ENCODE results near the gene CDK14. TPM values are rescaled to one million over a fixed set of nuclear protein-coding genes. Genes with fewer than 3 reads are reported as not detected.

The CDK14 gene
- total RNA-seq, 4 donors from 2014 or later: 3.3 to 61.6 (median 38.7) TPM

- Histone ChIP-seq H3K4me3 (no peak overlapping the region), H3K4me1 (peaks cover 0 to 5% of the 10 kb centered on the region in 2 donors), H3K9me3 (no peaks in the 10 kb centered on the region), H3K27me3 (no peaks in the 10 kb centered on the region), H3K36me3 (no peaks in the 10 kb centered on the region), H3K27ac (no peak overlapping the region)
- DNase-seq: no peak
- TF ChIP-seq CTCF (IDR thresholded peaks at IDR 0.05) (no peak), POLR2A (IDR thresholded peaks at IDR 0.05) (no peak)
- intact Hi-C loops (cut with DNase I; ENCODE audit: low total_unique reads): no loop called here
Observed at GRCh38 chr7:90655566-90655965, 59.4 kb downstream of the CDK14 start.

- no peaks in the 10 kb centered on the region for H3K9me3 ChIP-seq
- no peaks in the 10 kb centered on the region for H3K27me3 ChIP-seq
- H3K27ac ChIP-seq: no peak overlapping the region
- TF ChIP-seq POLR2A (IDR thresholded peaks at IDR 0.05): no peak
- TF ChIP-seq CTCF (IDR thresholded peaks at IDR 0.05): no peak
- intact Hi-C loops (cut with DNase I; ENCODE audit: low total_unique reads): no loop called here
- H3K36me3 ChIP-seq: no peaks in the 10 kb centered on the region
- peaks cover 0 to 5% of the 10 kb centered on the region in 2 donors for H3K4me1 ChIP-seq
- no peak for DNase-seq
- no peak overlapping the region for H3K4me3 ChIP-seq
Observed at GRCh38 chr7:90657481-90657880, 61.4 kb downstream of the CDK14 start.

GRCh38 chr7:90660100-90660499 lies 64.0 kb downstream of the CDK14 start:
- H3K36me3 ChIP-seq: no peaks in the 10 kb centered on the region
- H3K4me1 ChIP-seq: peaks cover 0 to 5% of the 10 kb centered on the region in 2 donors
- no peaks in the 10 kb centered on the region for H3K9me3 ChIP-seq
- TF ChIP-seq CTCF (IDR thresholded peaks at IDR 0.05): no peak
- no peak for TF ChIP-seq POLR2A (IDR thresholded peaks at IDR 0.05)
- intact Hi-C loops (cut with DNase I; ENCODE audit: low total_unique reads): no loop called here
- no peak overlapping the region for H3K4me3 ChIP-seq
- H3K27ac ChIP-seq: no peak overlapping the region
- H3K27me3 ChIP-seq: no peaks in the 10 kb centered on the region
- no peak for DNase-seq

- Histone ChIP-seq H3K27ac (no peak overlapping the region), H3K27me3 (no peaks in the 10 kb centered on the region), H3K4me3 (no peak overlapping the region), H3K36me3 (no peaks in the 10 kb centered on the region), H3K9me3 (no peaks in the 10 kb centered on the region), H3K4me1 (peaks cover 0 to 3% of the 10 kb centered on the region in 2 donors)
- intact Hi-C loops (cut with DNase I; ENCODE audit: low total_unique reads): no loop called here
- no peak for DNase-seq
- no peak for TF ChIP-seq POLR2A (IDR thresholded peaks at IDR 0.05)
Observed at GRCh38 chr7:90660819-90661218, 64.7 kb downstream of the CDK14 start.

- Histone ChIP-seq H3K36me3 (no peaks in the 10 kb centered on the region), H3K9me3 (no peaks in the 10 kb centered on the region), H3K4me3 (no peak overlapping the region), H3K4me1 (no peaks in the 10 kb centered on the region), H3K27me3 (no peaks in the 10 kb centered on the region), H3K27ac (no peak overlapping the region)
- TF ChIP-seq CTCF (IDR thresholded peaks at IDR 0.05) (no peak), POLR2A (IDR thresholded peaks at IDR 0.05) (no peak)
- intact Hi-C loops (cut with DNase I; ENCODE audit: low total_unique reads): no loop called here
- no peak for DNase-seq
Observed at GRCh38 chr7:90661290-90662151, 65.4 kb downstream of the CDK14 start.
